Activated CD8-positive, alpha-beta T cell treated with anti-CD3 and anti-CD28 coated beads, Interleukin-2, amount 10 ng/mL, durations not matched to agents 7 days and 5 days (primary cell): ENCODE measurements around the gene NELL1. TPM values are rescaled to one million over a fixed set of nuclear protein-coding genes. Genes with fewer than 3 reads are reported as not detected.
"Not testable (repeated sequence)": the region's sequence is repeated elsewhere in the genome, so short reads cannot be mapped to it uniquely, and the experiment has no call there.

Experiments
- ATAC-seq: fragments of 150-1000 bp; cut with Tn5 transposase; one replicate; pipeline ENCODE4 v1.10.0; 2021; ENCODE audit warnings: moderate library complexity
- CTCF ChIA-PET: fragments of 350-600 bp; sonication (Branson Sonifier 250); formaldehyde crosslinking; loops from one replicate; lab custom pipeline; 2021; ENCODE audit warnings: antibody characterized with exemption; lab: Charles Lee
- POLR2A ChIA-PET: fragments of 350-600 bp; sonication (Branson Sonifier 250); formaldehyde crosslinking; loops from one replicate; lab custom pipeline; 2021; ENCODE audit warnings: antibody characterized with exemption; lab: Charles Lee
- DNase-seq: peaks from one replicate; pipeline ENCODE4 v3.0.0-alpha.2; 2020
- H3K27ac Mint-ChIP-seq: one replicate; pipeline ENCODE4 v1.8.0; 2021; ENCODE audit warnings: mild to moderate bottlenecking, mixed read lengths
- H3K27me3 Mint-ChIP-seq: one replicate; pipeline ENCODE4 v1.8.0; 2021; ENCODE audit warnings: low read depth, mixed read lengths
- H3K36me3 Mint-ChIP-seq: one replicate; pipeline ENCODE4 v1.8.0; 2021; ENCODE audit warnings: low read depth, mixed read lengths
- H3K4me1 Mint-ChIP-seq: one replicate; pipeline ENCODE4 v1.8.0; 2021; ENCODE audit warnings: low read depth, mixed read lengths
- H3K4me3 Mint-ChIP-seq: one replicate; pipeline ENCODE4 v1.8.0; 2021; ENCODE audit warnings: mild to moderate bottlenecking, mixed read lengths
- H3K9me3 Mint-ChIP-seq: one replicate; pipeline ENCODE4 v1.8.0; 2022; ENCODE audit warnings: mixed read lengths; ENCODE audit not compliant: insufficient read depth
- total RNA-seq, 2 experiments: library from RNA; stranded (reverse); gene quantifications; one replicate each; pipeline ENCODE4 v1.2.3, GENCODE V29; 2021

NELL1 gene
- total RNA-seq, 2 experiments from 2014 or later = not detected

GRCh38 chr11:21133722-21134121 lies 464.3 kb downstream of the NELL1 start:
- Mint-ChIP-seq H3K27ac (no peak overlapping the region), H3K4me3 (no peak overlapping the region), H3K27me3 (no peaks in the 10 kb centered on the region), H3K4me1 (no peaks in the 10 kb centered on the region), H3K36me3 (no peaks in the 10 kb centered on the region), H3K9me3 (peaks cover 4% of the 10 kb centered on the region)
- no peak for DNase-seq
- CTCF ChIA-PET = no interaction called here
- POLR2A ChIA-PET = no interaction called here
- ATAC-seq = no peak

GRCh38 chr11:21137803-21138202 lies 468.4 kb downstream of the NELL1 start:
- POLR2A ChIA-PET = no interaction called here
- no peaks in the 10 kb centered on the region for H3K27me3 Mint-ChIP-seq
- ATAC-seq (no peak), DNase-seq (no peak)
- no peak overlapping the region for H3K27ac Mint-ChIP-seq
- H3K4me1 Mint-ChIP-seq = no peaks in the 10 kb centered on the region
- no peak overlapping the region for H3K4me3 Mint-ChIP-seq
- H3K36me3 Mint-ChIP-seq = no peaks in the 10 kb centered on the region
- peaks cover 4% of the 10 kb centered on the region for H3K9me3 Mint-ChIP-seq
- CTCF ChIA-PET = no interaction called here

GRCh38 chr11:21141557-21141956 lies 472.2 kb downstream of the NELL1 start:
- H3K4me1 Mint-ChIP-seq = not testable (repeated sequence)

GRCh38 chr11:21142007-21142406 lies 472.6 kb downstream of the NELL1 start:
- CTCF ChIA-PET = no interaction called here
- Mint-ChIP-seq H3K27me3 (no peaks in the 10 kb centered on the region), H3K4me3 (no peak overlapping the region)

More at GRCh38 chr11:21141557-21141956, 472.2 kb downstream of the NELL1 start:
- H3K36me3 Mint-ChIP-seq, POLR2A ChIA-PET, ATAC-seq, H3K9me3 Mint-ChIP-seq, CTCF ChIA-PET, DNase-seq, H3K27me3 Mint-ChIP-seq, H3K4me3 Mint-ChIP-seq, H3K27ac Mint-ChIP-seq: not testable (repeated sequence)

GRCh38 chr11:21144531-21144930 lies 475.1 kb downstream of the NELL1 start:
- DNase-seq = no peak
- H3K27ac Mint-ChIP-seq = no peak overlapping the region
- ATAC-seq = no peak
- H3K9me3 Mint-ChIP-seq = peaks cover 5% of the 10 kb centered on the region
- ChIA-PET CTCF (no interaction called here), POLR2A (no interaction called here)
- H3K4me1 Mint-ChIP-seq = no peaks in the 10 kb centered on the region
- no peaks in the 10 kb centered on the region for H3K27me3 Mint-ChIP-seq
- H3K36me3 Mint-ChIP-seq = no peaks in the 10 kb centered on the region
- H3K4me3 Mint-ChIP-seq = no peak overlapping the region

More at GRCh38 chr11:21142007-21142406, 472.6 kb downstream of the NELL1 start:
- Mint-ChIP-seq H3K9me3 (no peaks in the 10 kb centered on the region), H3K36me3 (no peaks in the 10 kb centered on the region), H3K27ac (no peak overlapping the region), H3K4me1 (no peaks in the 10 kb centered on the region)
- DNase-seq = no peak
- POLR2A ChIA-PET = no interaction called here
- ATAC-seq = no peak

- ChIA-PET CTCF (no interaction called here), POLR2A (no interaction called here)
- H3K36me3 Mint-ChIP-seq = no peaks in the 10 kb centered on the region
- DNase-seq (no peak), ATAC-seq (no peak)
- peaks cover 10% of the 10 kb centered on the region for H3K9me3 Mint-ChIP-seq
- H3K27me3 Mint-ChIP-seq = no peaks in the 10 kb centered on the region
- no peak overlapping the region for H3K4me3 Mint-ChIP-seq
- no peaks in the 10 kb centered on the region for H3K4me1 Mint-ChIP-seq
- no peak overlapping the region for H3K27ac Mint-ChIP-seq
These were observed 479.0 kb downstream of the NELL1 start for GRCh38 chr11:21148376-21148775.

GRCh38 chr11:21160140-21160539 lies 490.8 kb downstream of the NELL1 start:
- CTCF ChIA-PET = no interaction called here
- H3K4me3 Mint-ChIP-seq = no peak overlapping the region
- no peaks in the 10 kb centered on the region for H3K27me3 Mint-ChIP-seq
- H3K9me3 Mint-ChIP-seq = no peaks in the 10 kb centered on the region
- no peaks in the 10 kb centered on the region for H3K36me3 Mint-ChIP-seq
- H3K4me1 Mint-ChIP-seq = no peaks in the 10 kb centered on the region
- no peak for ATAC-seq
- no peak for DNase-seq
- POLR2A ChIA-PET = no interaction called here
- no peak overlapping the region for H3K27ac Mint-ChIP-seq

GRCh38 chr11:21169639-21170038 lies 500.3 kb downstream of the NELL1 start:
- Mint-ChIP-seq H3K4me3 (no peak overlapping the region), H3K4me1 (no peaks in the 10 kb centered on the region), H3K27ac (no peak overlapping the region), H3K9me3 (no peaks in the 10 kb centered on the region), H3K36me3 (no peaks in the 10 kb centered on the region), H3K27me3 (no peaks in the 10 kb centered on the region)
- POLR2A ChIA-PET = no interaction called here
- CTCF ChIA-PET = no interaction called here
- no peak for ATAC-seq
- DNase-seq = no peak

- Mint-ChIP-seq H3K9me3 (no peaks in the 10 kb centered on the region), H3K36me3 (no peaks in the 10 kb centered on the region), H3K27me3 (no peaks in the 10 kb centered on the region), H3K4me1 (no peaks in the 10 kb centered on the region), H3K27ac (no peak overlapping the region), H3K4me3 (no peak overlapping the region)
- POLR2A ChIA-PET = no interaction called here
- DNase-seq (no peak), ATAC-seq (no peak)
- CTCF ChIA-PET = no interaction called here
These were observed 504.1 kb downstream of the NELL1 start for GRCh38 chr11:21173476-21173875.

GRCh38 chr11:21174781-21175180 lies 505.4 kb downstream of the NELL1 start:
- H3K36me3 Mint-ChIP-seq = no peaks in the 10 kb centered on the region
- no peaks in the 10 kb centered on the region for H3K4me1 Mint-ChIP-seq
- no peaks in the 10 kb centered on the region for H3K9me3 Mint-ChIP-seq
- H3K27me3 Mint-ChIP-seq = no peaks in the 10 kb centered on the region
- DNase-seq = no peak
- no peak for ATAC-seq
- H3K27ac Mint-ChIP-seq = no peak overlapping the region
- H3K4me3 Mint-ChIP-seq = no peak overlapping the region
- ChIA-PET POLR2A (no interaction called here), CTCF (no interaction called here)

GRCh38 chr11:21177379-21177778 lies 508.0 kb downstream of the NELL1 start:
- no peaks in the 10 kb centered on the region for H3K27me3 Mint-ChIP-seq
- ChIA-PET POLR2A (no interaction called here), CTCF (no interaction called here)
- H3K4me1 Mint-ChIP-seq = no peaks in the 10 kb centered on the region
- no peak for ATAC-seq
- no peaks in the 10 kb centered on the region for H3K9me3 Mint-ChIP-seq
- no peak overlapping the region for H3K4me3 Mint-ChIP-seq
- DNase-seq = no peak
- no peak overlapping the region for H3K27ac Mint-ChIP-seq
- no peaks in the 10 kb centered on the region for H3K36me3 Mint-ChIP-seq

GRCh38 chr11:21179770-21180169 lies 510.4 kb downstream of the NELL1 start:
- CTCF ChIA-PET = no interaction called here
- no peaks in the 10 kb centered on the region for H3K4me1 Mint-ChIP-seq
- no peak overlapping the region for H3K4me3 Mint-ChIP-seq
- H3K27ac Mint-ChIP-seq = no peak overlapping the region
- H3K36me3 Mint-ChIP-seq = no peaks in the 10 kb centered on the region
- no peaks in the 10 kb centered on the region for H3K27me3 Mint-ChIP-seq
- DNase-seq (no peak), ATAC-seq (no peak)
- no peaks in the 10 kb centered on the region for H3K9me3 Mint-ChIP-seq
- POLR2A ChIA-PET = no interaction called here

- POLR2A ChIA-PET = interaction anchor here (0.6 kb wide), 1 partner anchor 52 kb away, joined by 3 read pairs; no protein-coding TSS in a partner anchor
- no peaks in the 10 kb centered on the region for H3K4me1 Mint-ChIP-seq
- H3K27ac Mint-ChIP-seq = no peak overlapping the region
- no peak for ATAC-seq
- H3K4me3 Mint-ChIP-seq = no peak overlapping the region
- CTCF ChIA-PET = no interaction called here
- H3K9me3 Mint-ChIP-seq = no peaks in the 10 kb centered on the region
- no peak for DNase-seq
- no peaks in the 10 kb centered on the region for H3K36me3 Mint-ChIP-seq
- no peaks in the 10 kb centered on the region for H3K27me3 Mint-ChIP-seq
These were observed 510.8 kb downstream of the NELL1 start for GRCh38 chr11:21180182-21180581.
